Measurements from ENCODE around the gene MYO9B.

Gene MYO9B

DNA sequence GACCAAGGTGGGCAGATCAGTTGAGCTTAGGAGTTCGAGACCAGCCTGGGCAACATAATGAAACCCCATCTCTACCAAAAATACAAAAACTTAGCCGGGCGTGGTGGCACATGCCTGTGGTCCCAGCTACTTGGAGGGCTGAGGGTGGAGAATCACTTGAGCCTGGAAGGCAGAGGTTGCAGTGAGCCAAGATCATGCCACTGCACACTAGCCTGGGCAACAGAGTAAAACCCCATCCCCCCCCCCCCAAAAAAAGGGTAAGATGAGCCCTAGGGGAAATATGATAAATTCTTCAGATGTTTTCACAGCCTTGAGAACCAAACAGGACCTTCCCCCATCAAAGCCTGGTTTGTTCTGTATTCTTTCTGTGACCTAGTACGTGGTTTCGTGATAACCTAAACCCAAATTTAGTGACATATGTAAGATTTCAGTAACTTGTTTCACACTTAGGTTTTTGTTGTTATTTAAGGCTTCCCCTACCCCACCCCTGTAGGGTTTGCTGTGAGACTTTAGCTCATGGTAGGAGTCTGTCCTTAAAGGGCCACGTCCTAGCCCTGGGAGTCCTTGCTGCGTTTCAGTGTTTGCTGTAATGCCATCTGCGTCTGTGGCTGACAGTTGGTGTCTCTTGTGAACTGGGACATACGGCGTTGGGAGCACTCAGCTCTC, 49.6 kb downstream of the MYO9B start:
- H3K4me2 ChIP-seq (ENCODE audit: low read depth, low read length, poor library complexity, severe bottlenecking), result no peak overlapping the region
- no peaks in the 10 kb centered on the region for H3K9me2 ChIP-seq (replicated peaks; ENCODE audit: low read depth, low read length)
- H3K4me3 ChIP-seq (ENCODE audit: low read length, poor library complexity, severe bottlenecking), result no peak overlapping the region
- H3K9ac ChIP-seq (ENCODE audit: low read depth, low read length, poor library complexity, severe bottlenecking), result no peak overlapping the region
- peaks cover 25% of the 10 kb centered on the region; the same call in 1 of the 2 replicates for H3K36me3 ChIP-seq (ENCODE audit: insufficient read depth, low read length)
- H3F3A ChIP-seq (ENCODE audit: low read depth), result no peaks in the 10 kb centered on the region
- no peaks in the 10 kb centered on the region for H3K27me3 ChIP-seq (ENCODE audit: insufficient read depth, low read length, poor library complexity, severe bottlenecking)
- H4K20me1 ChIP-seq (ENCODE audit: insufficient read depth, low read length, poor library complexity, severe bottlenecking), result no peaks in the 10 kb centered on the region
- no peaks in the 10 kb centered on the region for H3K4me1 ChIP-seq (ENCODE audit: insufficient read depth, low read length, poor library complexity, severe bottlenecking)
- no peaks in the 10 kb centered on the region for H3K9me3 ChIP-seq (ENCODE audit: insufficient read depth, low read depth, low read length)
- H3K79me2 ChIP-seq (ENCODE audit: insufficient read depth, low read length), result no peaks in the 10 kb centered on the region; the same call in 1 of the 2 replicates
- TF ChIP-seq, protein P1, sequence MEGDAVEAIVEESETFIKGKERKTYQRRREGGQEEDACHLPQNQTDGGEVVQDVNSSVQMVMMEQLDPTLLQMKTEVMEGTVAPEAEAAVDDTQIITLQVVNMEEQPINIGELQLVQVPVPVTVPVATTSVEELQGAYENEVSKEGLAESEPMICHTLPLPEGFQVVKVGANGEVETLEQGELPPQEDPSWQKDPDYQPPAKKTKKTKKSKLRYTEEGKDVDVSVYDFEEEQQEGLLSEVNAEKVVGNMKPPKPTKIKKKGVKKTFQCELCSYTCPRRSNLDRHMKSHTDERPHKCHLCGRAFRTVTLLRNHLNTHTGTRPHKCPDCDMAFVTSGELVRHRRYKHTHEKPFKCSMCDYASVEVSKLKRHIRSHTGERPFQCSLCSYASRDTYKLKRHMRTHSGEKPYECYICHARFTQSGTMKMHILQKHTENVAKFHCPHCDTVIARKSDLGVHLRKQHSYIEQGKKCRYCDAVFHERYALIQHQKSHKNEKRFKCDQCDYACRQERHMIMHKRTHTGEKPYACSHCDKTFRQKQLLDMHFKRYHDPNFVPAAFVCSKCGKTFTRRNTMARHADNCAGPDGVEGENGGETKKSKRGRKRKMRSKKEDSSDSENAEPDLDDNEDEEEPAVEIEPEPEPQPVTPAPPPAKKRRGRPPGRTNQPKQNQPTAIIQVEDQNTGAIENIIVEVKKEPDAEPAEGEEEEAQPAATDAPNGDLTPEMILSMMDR (conservative IDR thresholded peaks at IDR 0.05; ENCODE audit: low read length), result no peak
- TF ChIP-seq EZH2phosphoT487 (IDR thresholded peaks at IDR 0.05; ENCODE audit: borderline replicate concordance), result no peak
- no peak overlapping the region for H2AFZ ChIP-seq (ENCODE audit: low read length)

DNA sequence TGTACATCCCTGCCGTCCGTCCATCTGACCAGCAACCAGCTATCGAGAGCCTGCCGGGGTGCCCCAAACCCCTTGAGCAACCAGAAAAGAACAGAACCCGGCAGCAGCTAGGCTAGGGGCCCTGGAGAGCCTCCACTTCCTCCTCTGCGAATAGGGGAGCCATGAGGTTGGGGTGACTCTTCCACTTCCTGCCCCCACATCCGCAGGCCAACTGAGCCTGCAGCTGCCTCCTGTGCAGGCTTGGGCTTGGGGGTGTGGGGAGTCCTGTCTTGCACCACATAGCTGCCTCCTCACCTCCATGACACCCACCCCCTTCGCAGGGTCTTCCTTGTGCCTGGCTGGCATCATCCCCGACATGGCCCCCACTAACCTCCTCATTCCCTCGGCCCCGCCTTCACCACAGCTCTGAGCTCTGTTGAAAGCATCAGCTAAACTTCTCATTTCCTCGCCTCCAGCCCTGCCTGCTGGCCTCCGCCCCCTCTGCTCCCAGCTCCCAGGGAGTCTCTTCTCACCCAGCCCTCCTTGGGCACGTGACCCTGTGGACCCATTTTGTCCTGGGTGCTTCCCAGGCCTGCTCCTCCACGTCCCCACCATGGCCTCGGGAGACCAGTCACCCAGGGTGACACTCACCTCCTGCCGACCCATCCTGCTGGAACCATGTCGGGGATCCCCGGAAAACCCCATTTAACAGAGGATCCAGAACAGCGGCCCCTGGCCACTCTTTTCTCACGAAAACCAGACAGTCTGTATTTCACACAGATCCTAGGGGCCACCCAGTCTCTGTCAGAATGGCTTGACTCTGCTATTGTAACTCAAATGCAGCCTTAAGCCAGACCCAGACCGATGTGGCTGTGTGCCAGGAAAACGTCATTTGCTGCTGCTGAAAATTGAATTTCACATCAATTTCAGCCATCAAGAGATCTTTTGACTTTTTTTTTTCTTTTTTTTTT, 50.4 kb downstream of the MYO9B start:
- H3K4me3 ChIP-seq (ENCODE audit: low read length, poor library complexity, severe bottlenecking), result no peak overlapping the region
- no peak for TF ChIP-seq EZH2phosphoT487 (IDR thresholded peaks at IDR 0.05; ENCODE audit: borderline replicate concordance)
- TF ChIP-seq, protein P1 (conservative IDR thresholded peaks at IDR 0.05; ENCODE audit: low read length), result no peak
- no peaks in the 10 kb centered on the region for H3K9me2 ChIP-seq (replicated peaks; ENCODE audit: low read depth, low read length)
- no peaks in the 10 kb centered on the region for H3K9me3 ChIP-seq (ENCODE audit: insufficient read depth, low read depth, low read length)
- no peaks in the 10 kb centered on the region; the same call in 1 of the 2 replicates for H3K79me2 ChIP-seq (ENCODE audit: insufficient read depth, low read length)
- H3F3A ChIP-seq (ENCODE audit: low read depth), result no peaks in the 10 kb centered on the region
- no peak overlapping the region for H2AFZ ChIP-seq (ENCODE audit: low read length)
- H4K20me1 ChIP-seq (ENCODE audit: insufficient read depth, low read length, poor library complexity, severe bottlenecking), result no peaks in the 10 kb centered on the region
- H3K9ac ChIP-seq (ENCODE audit: low read depth, low read length, poor library complexity, severe bottlenecking), result no peak overlapping the region
- no peak overlapping the region for H3K4me2 ChIP-seq (ENCODE audit: low read depth, low read length, poor library complexity, severe bottlenecking)
- H3K4me1 ChIP-seq (ENCODE audit: insufficient read depth, low read length, poor library complexity, severe bottlenecking), result no peaks in the 10 kb centered on the region
- no peaks in the 10 kb centered on the region for H3K27me3 ChIP-seq (ENCODE audit: insufficient read depth, low read length, poor library complexity, severe bottlenecking)
- peaks cover 19% of the 10 kb centered on the region; the same call in 1 of the 2 replicates for H3K36me3 ChIP-seq (ENCODE audit: insufficient read depth, low read length)

DNA sequence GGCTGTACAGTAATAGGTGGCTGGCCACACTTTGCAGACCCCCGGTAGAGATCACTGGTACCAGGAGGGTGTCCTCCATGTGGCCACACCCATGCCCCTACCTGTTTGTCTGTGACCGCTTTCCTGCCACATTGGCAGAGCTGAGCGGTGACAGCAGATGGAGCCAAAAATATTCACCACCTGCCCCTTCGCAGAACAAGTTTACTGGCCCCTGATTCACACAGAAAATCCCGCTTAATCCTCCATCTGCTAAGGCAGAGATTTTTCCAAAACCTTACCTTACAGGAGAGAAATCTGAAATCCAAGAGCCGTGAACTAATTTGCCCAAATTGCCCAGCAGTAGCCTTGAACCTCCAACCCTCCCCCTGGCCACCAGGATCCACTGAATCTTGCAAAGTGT, 52.1 kb downstream of the MYO9B start:
- Histone ChIP-seq H3K9ac (ENCODE audit: low read depth, low read length, poor library complexity, severe bottlenecking) (no peak overlapping the region), H2AFZ (ENCODE audit: low read length) (no peak overlapping the region), H3K4me1 (ENCODE audit: insufficient read depth, low read length, poor library complexity, severe bottlenecking) (no peaks in the 10 kb centered on the region), H3K4me3 (ENCODE audit: low read length, poor library complexity, severe bottlenecking) (no peak overlapping the region), H3K79me2 (ENCODE audit: insufficient read depth, low read length) (no peaks in the 10 kb centered on the region; the same call in 1 of the 2 replicates), H3K9me3 (ENCODE audit: insufficient read depth, low read depth, low read length) (no peaks in the 10 kb centered on the region), H3K27me3 (ENCODE audit: insufficient read depth, low read length, poor library complexity, severe bottlenecking) (no peaks in the 10 kb centered on the region), H3K36me3 (ENCODE audit: insufficient read depth, low read length) (peaks cover 14% of the 10 kb centered on the region; the same call in 1 of the 2 replicates), H3F3A (ENCODE audit: low read depth) (no peaks in the 10 kb centered on the region), H4K20me1 (ENCODE audit: insufficient read depth, low read length, poor library complexity, severe bottlenecking) (no peaks in the 10 kb centered on the region), H3K9me2 (replicated peaks; ENCODE audit: low read depth, low read length) (no peaks in the 10 kb centered on the region), H3K4me2 (ENCODE audit: low read depth, low read length, poor library complexity, severe bottlenecking) (no peak overlapping the region)
- TF ChIP-seq, protein P1 (conservative IDR thresholded peaks at IDR 0.05; ENCODE audit: low read length), result no peak
- no peak for TF ChIP-seq EZH2phosphoT487 (IDR thresholded peaks at IDR 0.05; ENCODE audit: borderline replicate concordance)
